ENCODE results near the gene ZNF593. TPM values are rescaled to one million over a fixed set of nuclear protein-coding genes. Genes with fewer than 3 reads are reported as not detected.

ZNF593 gene
- total RNA-seq (10 to 100 TPM; 10.7 to 12.4 TPM), polyA plus RNA-seq (10 to 100 TPM; 21.6 to 32.9 TPM)

- no peaks in the 10 kb centered on the region for H3K9me3 Mint-ChIP-seq
- peak within 1 kb of the TSS; percentile 85 for H3K27ac ChIP-seq (ENCODE audit: low read depth, low read length)
- intact Hi-C loops (cut with micrococcal nuclease): loop anchor here (1.0 to 5.0 kb wide), 3 partner anchors 64 to 222 kb away; partner anchors contain the start of gene CEP85
- peaks cover 20% of the 10 kb centered on the region for H3K4me1 ChIP-seq (ENCODE audit: insufficient read depth, low read length)
- peaks cover 4 to 25% (median 16%) of the 10 kb centered on the region in 4 donors for H3K4me1 Mint-ChIP-seq
- peak; percentile 74 to 81 (median 77) for DNase-seq
- CTCF ChIA-PET (ENCODE audit: partially characterized antibody): interaction anchor here (0.6 to 10.3 kb wide), 50 partner anchors 9 to 428 kb away, joined by 3 to 167 read pairs (median 4); partner anchors contain the start of genes CEP85 and DHDDS
- H3K9me3 ChIP-seq (ENCODE audit: control insufficient read depth in 1 of 2, low read length in 2 of 2): no peaks in the 10 kb centered on the region
- H3K27me3 ChIP-seq (ENCODE audit: insufficient read depth, low read length): no peaks in the 10 kb centered on the region
- no peaks in the 10 kb centered on the region for H3K27me3 Mint-ChIP-seq
- peak within 1 kb of the TSS; percentile 52 to 90 for H3K4me3 ChIP-seq (ENCODE audit: low read length in 2 of 2)
- no peaks in the 10 kb centered on the region for H3K36me3 ChIP-seq (ENCODE audit: insufficient read depth, low read length)
- no peaks in the 10 kb centered on the region for H3K36me3 Mint-ChIP-seq
- POLR2A ChIA-PET (ENCODE audit: partially characterized antibody): interaction anchor here (0.6 to 4.2 kb wide), 11 partner anchors 15 to 262 kb away, joined by 3 to 40 read pairs (median 4); partner anchors contain the start of genes CEP85, DHDDS and PAFAH2
- H3K4me3 Mint-ChIP-seq: peak within 1 kb of the TSS; percentile 83 to 91 (median 88)
- H3K27ac Mint-ChIP-seq: peak within 1 kb of the TSS; percentile 71 to 94 (median 93)
Observed at GRCh38 chr1:26169669-26170471, at the start of gene ZNF593. ZNF593 (plus strand) TSS chr1:26169908; CDS start chr1:26169984, 76 bp downstream.

- ChIA-PET POLR2A (ENCODE audit: partially characterized antibody) (interaction anchor here (1.1 to 9.5 kb wide), 5 partner anchors 10 to 310 kb away, joined by 3 to 189 read pairs (median 4); partner anchors contain the start of genes DHDDS and PDIK1L), CTCF (ENCODE audit: partially characterized antibody) (interaction anchor here (0.7 to 11.2 kb wide), 6 partner anchors 10 to 112 kb away, joined by 3 to 199 read pairs (median 5); partner anchors contain the start of genes CEP85 and PDIK1L)
- Mint-ChIP-seq H3K4me1 (peaks cover 21 to 41% (median 32%) of the 10 kb centered on the region in 4 donors), H3K9me3 (no peaks in the 10 kb centered on the region), H3K36me3 (peaks cover 5 to 47% of the 10 kb centered on the region in 2 donors), H3K27ac (peak overlapping the region in 4 of 7 donors; percentile 13 to 83 (median 38)), H3K27me3 (no peaks in the 10 kb centered on the region), H3K4me3 (no peak overlapping the region)
- no peak overlapping the region for H3K4me3 ChIP-seq (ENCODE audit: low read length in 2 of 2)
- peaks cover 15% of the 10 kb centered on the region for H3K36me3 ChIP-seq (ENCODE audit: insufficient read depth, low read length)
- intact Hi-C loops (cut with micrococcal nuclease): loop anchor here (10.0 kb wide), 1 partner anchor 877 kb away; the partner anchor contains the start of gene RSRP1
- no peak overlapping the region for H3K27ac ChIP-seq (ENCODE audit: low read depth, low read length)
- no peak for DNase-seq
- no peaks in the 10 kb centered on the region for H3K27me3 ChIP-seq (ENCODE audit: insufficient read depth, low read length)
- H3K9me3 ChIP-seq (ENCODE audit: control insufficient read depth in 1 of 2, low read length in 2 of 2): no peaks in the 10 kb centered on the region
- peaks cover 46% of the 10 kb centered on the region for H3K4me1 ChIP-seq (ENCODE audit: insufficient read depth, low read length)
Observed at GRCh38 chr1:26121854-26122773, 47.6 kb upstream of the ZNF593 start.

GRCh38 chr1:26122988-26123973, 46.4 kb upstream of the ZNF593 start:
- Histone ChIP-seq H3K9me3 (ENCODE audit: control insufficient read depth in 1 of 2, low read length in 2 of 2) (no peaks in the 10 kb centered on the region), H3K27me3 (ENCODE audit: insufficient read depth, low read length) (no peaks in the 10 kb centered on the region), H3K27ac (ENCODE audit: low read depth, low read length) (no peak overlapping the region), H3K36me3 (ENCODE audit: insufficient read depth, low read length) (peaks cover 11% of the 10 kb centered on the region), H3K4me1 (ENCODE audit: insufficient read depth, low read length) (peaks cover 58% of the 10 kb centered on the region), H3K4me3 (ENCODE audit: low read length in 2 of 2) (no peak overlapping the region)
- H3K9me3 Mint-ChIP-seq: no peaks in the 10 kb centered on the region
- no peaks in the 10 kb centered on the region for H3K27me3 Mint-ChIP-seq
- intact Hi-C loops (cut with micrococcal nuclease): loop anchor here (10.0 kb wide), 1 partner anchor 878 kb away; the partner anchor contains the start of gene RSRP1
- peak overlapping the region; percentile 37 to 88 (median 66) for H3K27ac Mint-ChIP-seq
- H3K36me3 Mint-ChIP-seq: peaks cover 5 to 39% of the 10 kb centered on the region in 2 donors
- DNase-seq: peak in 2 of 5 donors; percentile 16 to 30
- ChIA-PET POLR2A (ENCODE audit: partially characterized antibody) (interaction anchor here (1.2 to 9.5 kb wide), 5 partner anchors 11 to 309 kb away, joined by 3 to 189 read pairs (median 4); partner anchors contain the start of genes DHDDS and PDIK1L), CTCF (ENCODE audit: partially characterized antibody) (interaction anchor here (0.9 to 11.2 kb wide), 9 partner anchors 8 to 126 kb away, joined by 3 to 199 read pairs (median 4); partner anchors contain the start of genes CEP85, PAFAH2, PDIK1L and ZNF593)
- peaks cover 33 to 52% (median 41%) of the 10 kb centered on the region in 4 donors for H3K4me1 Mint-ChIP-seq
- peak overlapping the region in 5 of 8 donors; percentile 2 to 60 (median 9) for H3K4me3 Mint-ChIP-seq

- Histone ChIP-seq H3K27ac (ENCODE audit: low read depth, low read length) (peak overlapping the region; percentile 55), H3K36me3 (ENCODE audit: insufficient read depth, low read length) (no peaks in the 10 kb centered on the region), H3K4me1 (ENCODE audit: insufficient read depth, low read length) (peaks cover 63% of the 10 kb centered on the region), H3K9me3 (ENCODE audit: control insufficient read depth in 1 of 2, low read length in 2 of 2) (no peaks in the 10 kb centered on the region), H3K27me3 (ENCODE audit: insufficient read depth, low read length) (no peaks in the 10 kb centered on the region), H3K4me3 (ENCODE audit: low read length in 2 of 2) (no peak overlapping the region)
- no peaks in the 10 kb centered on the region for H3K9me3 Mint-ChIP-seq
- POLR2A ChIA-PET (ENCODE audit: partially characterized antibody): interaction anchor here (9.5 kb wide), 1 partner anchor 13 kb away, joined by 189 read pairs; the partner anchor contains the start of gene PDIK1L
- DNase-seq: no peak
- H3K4me3 Mint-ChIP-seq: peak overlapping the region in 4 of 8 donors; percentile 4 to 56 (median 40)
- H3K27me3 Mint-ChIP-seq: no peaks in the 10 kb centered on the region
- H3K27ac Mint-ChIP-seq: peak overlapping the region; percentile 49 to 84 (median 78)
- intact Hi-C loops (cut with micrococcal nuclease): loop anchor here (10.0 kb wide), 1 partner anchor 880 kb away; the partner anchor contains the start of gene RSRP1
- peaks cover 0 to 25% of the 10 kb centered on the region in 2 donors for H3K36me3 Mint-ChIP-seq
- CTCF ChIA-PET (ENCODE audit: partially characterized antibody): interaction anchor here (1.0 to 11.2 kb wide), 7 partner anchors 9 to 110 kb away, joined by 3 to 199 read pairs (median 7); partner anchors contain the start of genes CEP85, PDIK1L and ZNF593
- H3K4me1 Mint-ChIP-seq: peaks cover 36 to 56% (median 44%) of the 10 kb centered on the region in 4 donors
Observed at GRCh38 chr1:26124418-26125331, 45.0 kb upstream of the ZNF593 start.

GRCh38 chr1:26125382-26125781, 44.3 kb upstream of the ZNF593 start:
- no peaks in the 10 kb centered on the region for H3K27me3 Mint-ChIP-seq
- H3K36me3 Mint-ChIP-seq: peaks cover 0 to 21% of the 10 kb centered on the region in 2 donors
- H3K4me1 Mint-ChIP-seq: peaks cover 32 to 51% (median 42%) of the 10 kb centered on the region in 4 donors
- Histone ChIP-seq H3K27ac (ENCODE audit: low read depth, low read length) (peak overlapping the region; percentile 55), H3K4me1 (ENCODE audit: insufficient read depth, low read length) (peaks cover 63% of the 10 kb centered on the region), H3K9me3 (ENCODE audit: control insufficient read depth in 1 of 2, low read length in 2 of 2) (no peaks in the 10 kb centered on the region), H3K27me3 (ENCODE audit: insufficient read depth, low read length) (no peaks in the 10 kb centered on the region), H3K4me3 (ENCODE audit: low read length in 2 of 2) (no peak overlapping the region), H3K36me3 (ENCODE audit: insufficient read depth, low read length) (no peaks in the 10 kb centered on the region)
- ChIA-PET CTCF (ENCODE audit: partially characterized antibody) (interaction anchor here (1.0 to 11.2 kb wide), 3 partner anchors 10 to 26 kb away, joined by 3 to 199 read pairs (median 10); no protein-coding TSS in a partner anchor), POLR2A (ENCODE audit: partially characterized antibody) (interaction anchor here (1.1 to 9.5 kb wide), 4 partner anchors 7 to 163 kb away, joined by 3 to 189 read pairs (median 28); partner anchors contain the start of gene PDIK1L)
- intact Hi-C loops (cut with micrococcal nuclease): loop anchor here (10.0 kb wide), 1 partner anchor 881 kb away; the partner anchor contains the start of gene RSRP1
- no peak for DNase-seq
- no peaks in the 10 kb centered on the region for H3K9me3 Mint-ChIP-seq
- H3K27ac Mint-ChIP-seq: peak overlapping the region in 5 of 7 donors; percentile 78 to 99 (median 92)
- H3K4me3 Mint-ChIP-seq: peak overlapping the region in 1 of 8 donors; percentile 56
